ENCODE measurements around the gene FGF9.

DNA sequence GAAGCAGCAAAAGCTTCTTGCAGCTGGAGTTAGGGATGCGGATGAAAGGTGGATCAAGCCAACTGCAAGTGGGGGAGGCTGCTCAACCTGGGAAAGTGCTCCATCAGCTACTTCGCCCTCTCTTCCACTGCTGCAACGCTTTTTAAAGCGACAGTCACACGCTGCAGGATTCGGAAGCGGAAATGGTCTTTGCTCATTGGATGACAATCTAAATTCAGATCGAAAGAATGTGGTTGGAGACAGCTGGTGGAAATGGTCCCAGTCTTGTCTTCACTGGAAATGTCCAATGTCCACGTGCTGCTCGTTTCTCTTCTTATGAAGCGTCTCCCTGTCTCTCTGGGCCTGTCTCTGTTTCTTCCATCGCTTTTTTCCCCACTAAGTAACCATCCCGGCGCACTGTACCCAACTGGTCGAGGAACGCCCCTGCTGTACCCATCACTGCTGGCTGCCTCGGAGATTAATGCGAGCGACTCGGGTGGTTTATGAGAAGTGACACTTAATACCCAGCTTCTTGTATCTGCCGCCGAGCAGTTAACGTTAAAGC, 2.1 kb upstream of the FGF9 start:
- no peak for TF ChIP-seq GABPA (IDR thresholded peaks at IDR 0.05; ENCODE audit: low read depth)
- no peak for TF ChIP-seq CTCF (IDR thresholded peaks at IDR 0.05; ENCODE audit: insufficient read depth, low read length)
- no peak for TF ChIP-seq REST (IDR thresholded peaks at IDR 0.05; ENCODE audit: insufficient replicate concordance, low read depth)
- no peak for TF ChIP-seq POLR2AphosphoS5 (IDR thresholded peaks at IDR 0.05; ENCODE audit: low read depth)

Data from HL-60 (cell line).